Epidermal melanocyte (primary cell): Measurements from ENCODE around the gene FAM240A.
"Not testable (repeated sequence)": the region's sequence is repeated elsewhere in the genome, so short reads cannot be mapped to it uniquely, and the experiment has no call there.

ENCODE experiments used
- DNase-seq: peaks from one replicate; pipeline ENCODE4 v3.0.0; 2011; ENCODE audit warnings: low spot score; ENCODE audit not compliant: insufficient read length

FAM240A gene

GRCh38 chr3:46586738-46587246, 25.5 kb upstream of the FAM240A start:
- DNase-seq = no peak

GRCh38 chr3:46587268-46587667, 25.1 kb upstream of the FAM240A start:
- not testable (repeated sequence) for DNase-seq

- no peak for DNase-seq
These were observed 19.0 kb upstream of the FAM240A start for GRCh38 chr3:46593274-46593862.

GRCh38 chr3:46593979-46594378, 18.3 kb upstream of the FAM240A start:
- DNase-seq = no peak

GRCh38 chr3:46594723-46595122, 17.6 kb upstream of the FAM240A start:
- DNase-seq = no peak

GRCh38 chr3:46595819-46596314, 16.5 kb upstream of the FAM240A start:
- no peak for DNase-seq

GRCh38 chr3:46599590-46599989, 12.7 kb upstream of the FAM240A start:
- no peak for DNase-seq

GRCh38 chr3:46603446-46604046, 8.8 kb upstream of the FAM240A start:
- DNase-seq = no peak

- no peak for DNase-seq
These were observed 8.2 kb upstream of the FAM240A start for GRCh38 chr3:46604127-46604526.

GRCh38 chr3:46607603-46608028, 4.7 kb upstream of the FAM240A start:
- no peak for DNase-seq

GRCh38 chr3:46609212-46609721, 3.1 kb upstream of the FAM240A start:
- DNase-seq = no peak

- DNase-seq = no peak
These were observed 2.2 kb upstream of the FAM240A start for GRCh38 chr3:46609944-46610722.

- DNase-seq = no peak
These were observed 1.1 kb downstream of the FAM240A start for GRCh38 chr3:46613313-46614005.

GRCh38 chr3:46614431-46614830, 2.1 kb downstream of the FAM240A start:
- no peak for DNase-seq

GRCh38 chr3:46615050-46615775, 2.9 kb downstream of the FAM240A start:
- no peak for DNase-seq

- DNase-seq = no peak
These were observed 3.7 kb downstream of the FAM240A start for GRCh38 chr3:46615976-46616375.

- DNase-seq = no peak
These were observed 5.6 kb downstream of the FAM240A start for GRCh38 chr3:46617941-46618340.

GRCh38 chr3:46619845-46620778, 7.8 kb downstream of the FAM240A start:
- no peak for DNase-seq

GRCh38 chr3:46624533-46624932, 12.2 kb downstream of the FAM240A start:
- no peak for DNase-seq
